ENCODE data around the gene GNB5. TPM values are rescaled to one million over a fixed set of nuclear protein-coding genes. Genes with fewer than 3 reads are reported as not detected.
A peak's percentile ranks its signal among the peaks of the same experiment; 100 is the strongest.
"Not testable (repeated sequence)": the region's sequence is repeated elsewhere in the genome, so short reads cannot be mapped to it uniquely, and the experiment has no call there.

GNB5 gene
- 10 to 100 TPM; 14.5 to 16.2 TPM for total RNA-seq

- H3K27me3 Mint-ChIP-seq = no peaks in the 10 kb centered on the region
- no peak within 1 kb of the TSS for H3K27ac Mint-ChIP-seq
- no peaks in the 10 kb centered on the region for H3K36me3 Mint-ChIP-seq
- H3K9me3 Mint-ChIP-seq = no peaks in the 10 kb centered on the region
- no peak within 1 kb of the TSS for H3K4me3 Mint-ChIP-seq
- no peaks in the 10 kb centered on the region for H3K4me1 Mint-ChIP-seq
- DNase-seq = no peak
These were observed at the start of gene GNB5 for GRCh38 chr15:52191207-52191606. Gene GNB5, minus strand, starts transcription at chr15:52191392. Its CDS starts 6,716 bp downstream, at chr15:52184676.

GRCh38 chr15:52240166-52240565 lies 49.0 kb upstream of the GNB5 start:
- H3K4me3 Mint-ChIP-seq = no peak overlapping the region

GRCh38 chr15:52238989-52239525 lies 47.9 kb upstream of the GNB5 start:
- H3K9me3 Mint-ChIP-seq, H3K27ac Mint-ChIP-seq, H3K36me3 Mint-ChIP-seq, DNase-seq, H3K27me3 Mint-ChIP-seq, H3K4me3 Mint-ChIP-seq: not testable (repeated sequence)
- peaks cover 27% of the 10 kb centered on the region for H3K4me1 Mint-ChIP-seq

More at GRCh38 chr15:52240166-52240565, 49.0 kb upstream of the GNB5 start:
- DNase-seq = no peak
- no peaks in the 10 kb centered on the region for H3K36me3 Mint-ChIP-seq
- H3K9me3 Mint-ChIP-seq = no peaks in the 10 kb centered on the region
- H3K27ac Mint-ChIP-seq = no peak overlapping the region
- H3K27me3 Mint-ChIP-seq = no peaks in the 10 kb centered on the region
- H3K4me1 Mint-ChIP-seq = peaks cover 17% of the 10 kb centered on the region

GRCh38 chr15:52238149-52238548 lies 47.0 kb upstream of the GNB5 start:
- DNase-seq = no peak
- H3K9me3 Mint-ChIP-seq = no peaks in the 10 kb centered on the region
- peaks cover 35% of the 10 kb centered on the region for H3K4me1 Mint-ChIP-seq
- H3K4me3 Mint-ChIP-seq = no peak overlapping the region
- peaks cover 2% of the 10 kb centered on the region for H3K36me3 Mint-ChIP-seq
- H3K27ac Mint-ChIP-seq = no peak overlapping the region
- H3K27me3 Mint-ChIP-seq = no peaks in the 10 kb centered on the region

- H3K36me3 Mint-ChIP-seq = peaks cover 2% of the 10 kb centered on the region
- no peak overlapping the region for H3K4me3 Mint-ChIP-seq
- no peak for DNase-seq
- H3K27me3 Mint-ChIP-seq = no peaks in the 10 kb centered on the region
- no peaks in the 10 kb centered on the region for H3K9me3 Mint-ChIP-seq
- H3K4me1 Mint-ChIP-seq = peaks cover 37% of the 10 kb centered on the region
- H3K27ac Mint-ChIP-seq = no peak overlapping the region
These were observed 44.8 kb upstream of the GNB5 start for GRCh38 chr15:52236013-52236412.

- no peak for DNase-seq
- H3K4me3 Mint-ChIP-seq = no peak overlapping the region
- H3K4me1 Mint-ChIP-seq = peaks cover 34% of the 10 kb centered on the region
- no peaks in the 10 kb centered on the region for H3K27me3 Mint-ChIP-seq
- H3K36me3 Mint-ChIP-seq = peaks cover 2% of the 10 kb centered on the region
- H3K27ac Mint-ChIP-seq = peak overlapping the region; percentile 72
- H3K9me3 Mint-ChIP-seq = no peaks in the 10 kb centered on the region
These were observed 43.7 kb upstream of the GNB5 start for GRCh38 chr15:52234596-52235541.

GRCh38 chr15:52233405-52233804 lies 42.2 kb upstream of the GNB5 start:
- peak overlapping the region; percentile 65 for H3K27ac Mint-ChIP-seq
- H3K36me3 Mint-ChIP-seq = peaks cover 2% of the 10 kb centered on the region

GRCh38 chr15:52232327-52232726 lies 41.1 kb upstream of the GNB5 start:
- Mint-ChIP-seq H3K4me3 (no peak overlapping the region), H3K36me3 (peaks cover 2% of the 10 kb centered on the region), H3K27ac (no peak overlapping the region), H3K27me3 (no peaks in the 10 kb centered on the region), H3K9me3 (no peaks in the 10 kb centered on the region), H3K4me1 (peaks cover 36% of the 10 kb centered on the region)
- DNase-seq = no peak

More at GRCh38 chr15:52233405-52233804, 42.2 kb upstream of the GNB5 start:
- Mint-ChIP-seq H3K27me3 (no peaks in the 10 kb centered on the region), H3K9me3 (no peaks in the 10 kb centered on the region), H3K4me3 (no peak overlapping the region), H3K4me1 (peaks cover 34% of the 10 kb centered on the region)
- no peak for DNase-seq

GRCh38 chr15:52230073-52230472 lies 38.9 kb upstream of the GNB5 start:
- Mint-ChIP-seq H3K9me3 (no peaks in the 10 kb centered on the region), H3K36me3 (peaks cover 2% of the 10 kb centered on the region), H3K4me1 (peaks cover 28% of the 10 kb centered on the region), H3K27ac (no peak overlapping the region), H3K27me3 (no peaks in the 10 kb centered on the region), H3K4me3 (no peak overlapping the region)
- DNase-seq = no peak

GRCh38 chr15:52228921-52229320 lies 37.7 kb upstream of the GNB5 start:
- Mint-ChIP-seq H3K27me3 (no peaks in the 10 kb centered on the region), H3K4me3 (no peak overlapping the region), H3K4me1 (peaks cover 18% of the 10 kb centered on the region), H3K27ac (no peak overlapping the region), H3K9me3 (no peaks in the 10 kb centered on the region), H3K36me3 (no peaks in the 10 kb centered on the region)
- no peak for DNase-seq

GRCh38 chr15:52227456-52227855 lies 36.3 kb upstream of the GNB5 start:
- DNase-seq = peak; percentile 61

GRCh38 chr15:52225230-52225629 lies 34.0 kb upstream of the GNB5 start:
- Mint-ChIP-seq H3K27ac (no peak overlapping the region), H3K9me3 (no peaks in the 10 kb centered on the region), H3K4me1 (peaks cover 13% of the 10 kb centered on the region), H3K4me3 (no peak overlapping the region), H3K36me3 (no peaks in the 10 kb centered on the region), H3K27me3 (no peaks in the 10 kb centered on the region)
- no peak for DNase-seq

More at GRCh38 chr15:52227456-52227855, 36.3 kb upstream of the GNB5 start:
- no peak overlapping the region for H3K4me3 Mint-ChIP-seq
- H3K36me3 Mint-ChIP-seq = no peaks in the 10 kb centered on the region
- H3K27ac Mint-ChIP-seq = no peak overlapping the region
- H3K27me3 Mint-ChIP-seq = no peaks in the 10 kb centered on the region
- no peaks in the 10 kb centered on the region for H3K9me3 Mint-ChIP-seq
- H3K4me1 Mint-ChIP-seq = peaks cover 10% of the 10 kb centered on the region

GRCh38 chr15:52224211-52224610 lies 33.0 kb upstream of the GNB5 start:
- H3K4me3 Mint-ChIP-seq = no peak overlapping the region
- no peaks in the 10 kb centered on the region for H3K36me3 Mint-ChIP-seq
- peaks cover 13% of the 10 kb centered on the region for H3K4me1 Mint-ChIP-seq
- H3K9me3 Mint-ChIP-seq = no peaks in the 10 kb centered on the region
- H3K27ac Mint-ChIP-seq = no peak overlapping the region
- no peaks in the 10 kb centered on the region for H3K27me3 Mint-ChIP-seq
- DNase-seq = no peak

- H3K4me3 Mint-ChIP-seq = peak overlapping the region; percentile 70
- peak overlapping the region; percentile 86 for H3K27ac Mint-ChIP-seq
- peaks cover 11% of the 10 kb centered on the region for H3K4me1 Mint-ChIP-seq
- H3K9me3 Mint-ChIP-seq = no peaks in the 10 kb centered on the region
- no peaks in the 10 kb centered on the region for H3K27me3 Mint-ChIP-seq
- DNase-seq = no peak
- no peaks in the 10 kb centered on the region for H3K36me3 Mint-ChIP-seq
These were observed 30.5 kb upstream of the GNB5 start for GRCh38 chr15:52221730-52222129.

- H3K27me3 Mint-ChIP-seq = no peaks in the 10 kb centered on the region
- peak overlapping the region; percentile 86 for H3K27ac Mint-ChIP-seq
- H3K4me3 Mint-ChIP-seq = peak overlapping the region; percentile 70
- H3K9me3 Mint-ChIP-seq = no peaks in the 10 kb centered on the region
- H3K36me3 Mint-ChIP-seq = no peaks in the 10 kb centered on the region
- peaks cover 11% of the 10 kb centered on the region for H3K4me1 Mint-ChIP-seq
- DNase-seq = no peak
These were observed 29.9 kb upstream of the GNB5 start for GRCh38 chr15:52220937-52221660.
